Keratinocyte (primary cell): Measurements from ENCODE around the gene RAB11FIP3. TPM values are rescaled to one million over a fixed set of nuclear protein-coding genes. Genes with fewer than 3 reads are reported as not detected.

Experiments
- DNase-seq: peaks from one replicate; pipeline ENCODE4 v3.0.0-alpha.2; 2011; ENCODE audit warnings: low read depth, missing footprints, low spot score
- FAIRE-seq: peaks from 2 replicates; lab custom pipeline; 2011; peaks lifted over from hg19 to GRCh38; lab: Jason Lieb, UNC
- H2AFZ ChIP-seq: 2 replicates; pipeline ENCODE4 v1.6.0; 2012; ENCODE audit warnings: low read length, control low read depth, inconsistent platforms; ENCODE audit not compliant: control insufficient read depth
- H3K27ac ChIP-seq: 2 replicates; pipeline ENCODE4 v1.5.1; 2011; ENCODE audit warnings: low read length; ENCODE audit not compliant: control insufficient read depth, insufficient read depth
- H3K27me3 ChIP-seq: 3 replicates; pipeline ENCODE4 v1.6.0; 2011; ENCODE audit warnings: low read length; ENCODE audit not compliant: control insufficient read depth, insufficient read depth; ENCODE audit errors: extremely low read depth
- H3K36me3 ChIP-seq, 2 experiments: 2 replicates in 1 of 2; 3 replicates in 1 of 2; pipeline ENCODE4 v1.5.1; 2011; ENCODE audit warnings: low read length in 2 of 2, mild to moderate bottlenecking in 1 of 2; ENCODE audit not compliant: control insufficient read depth in 2 of 2, insufficient read depth in 2 of 2; ENCODE audit errors: extremely low read depth in 1 of 2
- H3K4me1 ChIP-seq: 3 replicates; pipeline ENCODE4 v1.5.1; 2011; ENCODE audit warnings: low read length; ENCODE audit not compliant: control insufficient read depth, insufficient read depth; ENCODE audit errors: extremely low read depth
- H3K4me2 ChIP-seq: 3 replicates; pipeline ENCODE4 v1.6.0; 2011; ENCODE audit warnings: low read depth, low read length; ENCODE audit not compliant: control insufficient read depth, insufficient read depth; ENCODE audit errors: extremely low read depth
- H3K4me3 ChIP-seq, 3 experiments: fragments of 200-600 bp in 1 of 3; sonication (generic) in 1 of 3; 2 replicates in 2 of 3; 3 replicates in 1 of 3; pipeline ENCODE4 v1.5.1; 2011 to 2016; ENCODE audit warnings: low read length in 3 of 3, mild to moderate bottlenecking in 3 of 3, control low read depth in 2 of 3, inconsistent platforms in 1 of 3, low read depth in 1 of 3, mixed read lengths in 1 of 3, mixed run types in 1 of 3, moderate library complexity in 1 of 3; ENCODE audit not compliant: control insufficient read depth in 2 of 3, insufficient read depth in 2 of 3; ENCODE audit errors: extremely low read depth in 1 of 3
- H3K79me2 ChIP-seq: 2 replicates; pipeline ENCODE4 v1.6.0; 2012; ENCODE audit warnings: low read length; ENCODE audit not compliant: control insufficient read depth, insufficient read depth
- H3K9ac ChIP-seq: 3 replicates; pipeline ENCODE4 v1.6.0; 2011; ENCODE audit warnings: low read length; ENCODE audit not compliant: control insufficient read depth, insufficient read depth; ENCODE audit errors: extremely low read depth
- H3K9me1 ChIP-seq: 3 replicates; pipeline ENCODE4 v1.6.0; 2011; ENCODE audit warnings: low read length; ENCODE audit not compliant: control insufficient read depth, insufficient read depth; ENCODE audit errors: extremely low read depth
- H3K9me3 ChIP-seq: 2 replicates; pipeline ENCODE4 v1.5.1; 2012; ENCODE audit warnings: low read depth, low read length; ENCODE audit not compliant: control insufficient read depth
- H4K20me1 ChIP-seq: 3 replicates; pipeline ENCODE4 v1.6.0; 2011; ENCODE audit warnings: low read length; ENCODE audit not compliant: control insufficient read depth, insufficient read depth; ENCODE audit errors: extremely low read depth
- CTCF ChIP-seq, 3 experiments: IDR thresholded peaks in 1 of 3; conservative IDR thresholded peaks in 1 of 3; optimal IDR thresholded peaks in 1 of 3; 2 replicates in 2 of 3; 3 replicates in 1 of 3; pipeline versions ENCODE3 to v1.5.1; 2011; ENCODE audit warnings: low read length in 3 of 3, mild to moderate bottlenecking in 3 of 3, moderate library complexity in 2 of 3, control low read depth in 1 of 3, inconsistent platforms in 1 of 3; ENCODE audit not compliant: insufficient read depth in 2 of 3; ENCODE audit errors: extremely low read depth in 1 of 3
- EZH2 ChIP-seq: IDR thresholded peaks from one replicate; pipeline ENCODE4 v1.6.1; 2012; ENCODE audit warnings: inconsistent platforms, mild to moderate bottlenecking, low read length, moderate library complexity
- dilution Hi-C: fragments of 300-500 bp; cut with MboI; formaldehyde crosslinking; loops from one replicate; pipeline ENCODE4 v1.7.0; 2020; ENCODE audit warnings: low sequenced_read_pairs; ENCODE audit not compliant: extremely low pct_ligation_motif_present
- polyA plus RNA-seq, 5 experiments: library from polyadenylated mRNA; depleted of rRNA in 3 of 5; stranded (reverse) in 3 of 5; stranded (forward) in 1 of 5; unstranded in 1 of 5; fragments of >200 nt; gene quantifications; 1 replicate in 1 of 5; 2 replicates in 3 of 5; 3 replicates in 1 of 5; pipeline versions ENCODE4 v1.2.1 to v1.2.3, GENCODE V29; 2011 to 2012; ENCODE audit warnings: missing spikeins in 2 of 5, low read depth in 1 of 5, low replicate concordance in 1 of 5

Gene RAB11FIP3
- polyA plus RNA-seq, 1 donor (not counting 4 experiments of a cell fraction or from before 2014, with no cell fraction given), result 6.4 TPM

DNA sequence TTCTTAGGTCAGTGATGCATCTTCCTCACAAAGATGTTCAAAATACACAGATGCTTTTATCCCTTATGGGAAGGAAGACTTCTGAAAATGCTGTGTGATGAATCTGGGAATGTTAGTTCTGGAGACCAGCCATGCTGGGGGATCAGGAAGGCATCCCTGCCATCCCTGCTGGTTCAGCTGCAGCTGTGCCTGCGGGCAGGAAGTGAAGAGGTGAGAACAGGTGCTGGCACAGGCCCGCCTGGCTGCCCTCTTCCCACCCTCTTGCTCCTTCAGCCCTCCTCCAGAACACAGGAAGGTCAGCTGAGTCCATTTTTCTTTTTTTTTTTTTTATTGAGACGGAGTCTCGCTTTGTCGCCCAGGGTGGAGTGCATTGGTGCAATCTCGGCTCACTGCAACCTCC is 15.2 kb downstream of the RAB11FIP3 start:
- peaks cover 32% of the 10 kb centered on the region for H3K79me2 ChIP-seq
- no peaks in the 10 kb centered on the region for H3K27me3 ChIP-seq
- dilution Hi-C loops, result no loop called here
- no peak for TF ChIP-seq CTCF (optimal IDR thresholded peaks at IDR 0.05 in 1 of 3, IDR thresholded peaks at IDR 0.05 in 1 of 3, conservative IDR thresholded peaks at IDR 0.05 in 1 of 3; ENCODE audit: extremely low read depth in 1 of 3, insufficient read depth in 2 of 3, low read length in 3 of 3)
- no peak for TF ChIP-seq EZH2
- H3K36me3 ChIP-seq, result peaks cover 3 to 5% of the 10 kb centered on the region in 2 experiments
- H3K9me1 ChIP-seq, result peaks cover 2% of the 10 kb centered on the region
- H3K4me1 ChIP-seq, result no peaks in the 10 kb centered on the region
- no peak overlapping the region for H3K4me2 ChIP-seq
- H3K9me3 ChIP-seq, result no peaks in the 10 kb centered on the region
- FAIRE-seq (no peak), DNase-seq (no peak)
- H3K4me3 ChIP-seq, result no peak overlapping the region
- no peak overlapping the region for H2AFZ ChIP-seq
- no peak overlapping the region for H3K27ac ChIP-seq
- H3K9ac ChIP-seq, result no peak overlapping the region
- peaks cover 3% of the 10 kb centered on the region for H4K20me1 ChIP-seq

DNA sequence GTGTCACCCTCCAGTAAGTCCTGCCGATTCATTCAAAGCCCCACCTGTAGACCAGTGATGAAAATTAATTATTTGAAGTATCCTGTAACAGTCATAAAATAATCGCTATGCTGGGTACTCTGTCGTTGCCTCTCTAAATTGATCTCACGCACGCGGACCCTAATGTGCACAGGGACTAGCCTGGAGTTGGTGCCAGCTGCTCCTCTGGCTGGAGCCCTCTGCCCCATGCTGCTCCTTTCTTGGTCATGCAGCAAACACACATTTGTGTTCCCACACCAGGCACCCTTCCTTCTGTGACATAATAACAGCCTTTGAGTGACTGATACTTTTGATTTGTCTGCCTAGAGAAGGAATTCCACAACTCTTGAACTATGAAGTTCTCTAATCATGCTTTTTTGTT is 16.0 kb downstream of the RAB11FIP3 start:
- dilution Hi-C loops, result no loop called here
- H3K4me3 ChIP-seq, result no peak overlapping the region
- no peak overlapping the region for H3K9ac ChIP-seq
- H4K20me1 ChIP-seq, result peaks cover 3% of the 10 kb centered on the region
- no peak overlapping the region for H3K27ac ChIP-seq
- no peak overlapping the region for H2AFZ ChIP-seq
- no peak for FAIRE-seq
- DNase-seq, result no peak
- peaks cover 3 to 5% of the 10 kb centered on the region in 2 experiments for H3K36me3 ChIP-seq
- H3K9me1 ChIP-seq, result peaks cover 2% of the 10 kb centered on the region
- H3K4me1 ChIP-seq, result no peaks in the 10 kb centered on the region
- H3K27me3 ChIP-seq, result no peaks in the 10 kb centered on the region
- H3K79me2 ChIP-seq, result peaks cover 37% of the 10 kb centered on the region
- H3K9me3 ChIP-seq, result no peaks in the 10 kb centered on the region
- no peak overlapping the region for H3K4me2 ChIP-seq
- TF ChIP-seq EZH2, result no peak
- TF ChIP-seq CTCF (optimal IDR thresholded peaks at IDR 0.05 in 1 of 3, IDR thresholded peaks at IDR 0.05 in 1 of 3, conservative IDR thresholded peaks at IDR 0.05 in 1 of 3; ENCODE audit: extremely low read depth in 1 of 3, insufficient read depth in 2 of 3, low read length in 3 of 3), result no peak
